Activated T-helper 2 cell treated with anti-CD3 and anti-CD28 coated beads, Interferon-gamma antibody, Interleukin-2, Interleukin-4, amounts not matched to agents 10 μg/mL and 5 μg/mL and 100 μg/mL, durations not matched to agents 14 hours and 24 hours and 36 hours (primary cell): ENCODE measurements around the gene CDH12. TPM values are rescaled to one million over a fixed set of nuclear protein-coding genes. Genes with fewer than 3 reads are reported as not detected.
"Not testable (repeated sequence)": the region's sequence is repeated elsewhere in the genome, so short reads cannot be mapped to it uniquely, and the experiment has no call there.

Experiments used
- DNase-seq: peaks from one replicate; pipeline ENCODE4 v3.0.0; 2021; ENCODE audit warnings: low spot score
- H3K27ac Mint-ChIP-seq: one replicate; pipeline ENCODE4 v1.8.0; 2021; ENCODE audit warnings: mixed read lengths
- H3K27me3 Mint-ChIP-seq: one replicate; pipeline ENCODE4 v1.8.0; 2021; ENCODE audit warnings: low read depth, mixed read lengths
- H3K36me3 Mint-ChIP-seq: one replicate; pipeline ENCODE4 v1.8.0; 2021; ENCODE audit warnings: low read depth, mixed read lengths
- H3K4me1 Mint-ChIP-seq: one replicate; pipeline ENCODE4 v1.8.0; 2021; ENCODE audit warnings: low read depth, mixed read lengths
- H3K4me3 Mint-ChIP-seq: one replicate; pipeline ENCODE4 v1.8.0; 2021; ENCODE audit warnings: low read depth, mild to moderate bottlenecking, moderate library complexity, mixed read lengths
- H3K9me3 Mint-ChIP-seq: one replicate; pipeline ENCODE4 v1.8.0; 2021; ENCODE audit warnings: mixed read lengths
- intact Hi-C: fragments of 100-400 bp; cut with micrococcal nuclease; formaldehyde crosslinking; loops from one replicate; pipeline ENCODE4 v1.15.1; 2023
- total RNA-seq: library from RNA; stranded (reverse); gene quantifications from 2 replicates; pipeline ENCODE4 v1.2.3, GENCODE V29; 2022

Gene CDH12
- total RNA-seq, 1 donor from 2014 or later = not detected

GRCh38 chr5:22277006-22277405 is 576.1 kb downstream of the CDH12 start:
- intact Hi-C loops = no loop called here
- no peaks in the 10 kb centered on the region for H3K36me3 Mint-ChIP-seq
- H3K4me3 Mint-ChIP-seq = no peak overlapping the region
- no peak overlapping the region for H3K27ac Mint-ChIP-seq
- H3K4me1 Mint-ChIP-seq = no peaks in the 10 kb centered on the region
- H3K27me3 Mint-ChIP-seq = no peaks in the 10 kb centered on the region
- no peak for DNase-seq
- peaks cover 30% of the 10 kb centered on the region for H3K9me3 Mint-ChIP-seq

GRCh38 chr5:22265855-22266254 is 587.3 kb downstream of the CDH12 start:
- H3K4me1 Mint-ChIP-seq, H3K27me3 Mint-ChIP-seq, DNase-seq, H3K4me3 Mint-ChIP-seq, H3K27ac Mint-ChIP-seq, intact Hi-C loops, H3K36me3 Mint-ChIP-seq: not testable (repeated sequence)
- peaks cover 13% of the 10 kb centered on the region for H3K9me3 Mint-ChIP-seq

- peaks cover 20% of the 10 kb centered on the region for H3K9me3 Mint-ChIP-seq
- intact Hi-C loops = no loop called here
- no peak for DNase-seq
- H3K27me3 Mint-ChIP-seq = no peaks in the 10 kb centered on the region
- no peak overlapping the region for H3K27ac Mint-ChIP-seq
- H3K4me3 Mint-ChIP-seq = no peak overlapping the region
- no peaks in the 10 kb centered on the region for H3K4me1 Mint-ChIP-seq
- no peaks in the 10 kb centered on the region for H3K36me3 Mint-ChIP-seq
Observed at GRCh38 chr5:22258139-22258538, 595.0 kb downstream of the CDH12 start.

- Mint-ChIP-seq H3K4me1 (no peaks in the 10 kb centered on the region), H3K9me3 (peaks cover 38% of the 10 kb centered on the region), H3K27ac (no peak overlapping the region), H3K36me3 (no peaks in the 10 kb centered on the region), H3K4me3 (no peak overlapping the region), H3K27me3 (no peaks in the 10 kb centered on the region)
- DNase-seq = no peak
- intact Hi-C loops = no loop called here
Observed at GRCh38 chr5:22250528-22250927, 602.6 kb downstream of the CDH12 start.

GRCh38 chr5:22249209-22249729 is 603.9 kb downstream of the CDH12 start:
- Mint-ChIP-seq H3K4me3 (no peak overlapping the region), H3K4me1 (no peaks in the 10 kb centered on the region), H3K36me3 (no peaks in the 10 kb centered on the region), H3K9me3 (peaks cover 40% of the 10 kb centered on the region), H3K27me3 (no peaks in the 10 kb centered on the region), H3K27ac (no peak overlapping the region)
- no peak for DNase-seq
- intact Hi-C loops = no loop called here

- Mint-ChIP-seq H3K9me3 (peaks cover 31% of the 10 kb centered on the region), H3K36me3 (no peaks in the 10 kb centered on the region), H3K27me3 (no peaks in the 10 kb centered on the region), H3K27ac (no peak overlapping the region), H3K4me3 (no peak overlapping the region), H3K4me1 (no peaks in the 10 kb centered on the region)
- intact Hi-C loops = no loop called here
- DNase-seq = no peak
Observed at GRCh38 chr5:22245770-22246169, 607.4 kb downstream of the CDH12 start.

- H3K4me3 Mint-ChIP-seq = no peak overlapping the region
- no peak overlapping the region for H3K27ac Mint-ChIP-seq
- intact Hi-C loops = no loop called here
Observed at GRCh38 chr5:22242532-22242931, 610.6 kb downstream of the CDH12 start.

GRCh38 chr5:22238047-22238446 is 615.1 kb downstream of the CDH12 start:
- Mint-ChIP-seq H3K4me1 (no peaks in the 10 kb centered on the region), H3K27ac (no peak overlapping the region), H3K36me3 (no peaks in the 10 kb centered on the region), H3K9me3 (peaks cover 29% of the 10 kb centered on the region), H3K27me3 (no peaks in the 10 kb centered on the region), H3K4me3 (no peak overlapping the region)
- DNase-seq = no peak
- intact Hi-C loops = no loop called here

More at GRCh38 chr5:22242532-22242931, 610.6 kb downstream of the CDH12 start:
- DNase-seq = no peak
- Mint-ChIP-seq H3K9me3 (peaks cover 35% of the 10 kb centered on the region), H3K27me3 (no peaks in the 10 kb centered on the region), H3K4me1 (no peaks in the 10 kb centered on the region), H3K36me3 (no peaks in the 10 kb centered on the region)

GRCh38 chr5:22226423-22226822 is 626.7 kb downstream of the CDH12 start:
- intact Hi-C loops = no loop called here
- Mint-ChIP-seq H3K4me1 (no peaks in the 10 kb centered on the region), H3K27ac (no peak overlapping the region), H3K4me3 (no peak overlapping the region), H3K9me3 (no peaks in the 10 kb centered on the region), H3K36me3 (no peaks in the 10 kb centered on the region), H3K27me3 (no peaks in the 10 kb centered on the region)
- no peak for DNase-seq

GRCh38 chr5:22223079-22223478 is 630.1 kb downstream of the CDH12 start:
- Mint-ChIP-seq H3K4me1 (no peaks in the 10 kb centered on the region), H3K36me3 (no peaks in the 10 kb centered on the region), H3K4me3 (no peak overlapping the region), H3K9me3 (peaks cover 4% of the 10 kb centered on the region), H3K27me3 (no peaks in the 10 kb centered on the region), H3K27ac (no peak overlapping the region)
- intact Hi-C loops = no loop called here
- DNase-seq = no peak

- H3K27me3 Mint-ChIP-seq, H3K27ac Mint-ChIP-seq, H3K9me3 Mint-ChIP-seq, intact Hi-C loops, H3K36me3 Mint-ChIP-seq, H3K4me3 Mint-ChIP-seq, DNase-seq, H3K4me1 Mint-ChIP-seq: not testable (repeated sequence)
Observed at GRCh38 chr5:22213703-22214495, 639.2 kb downstream of the CDH12 start.

GRCh38 chr5:22212254-22212991 is 640.7 kb downstream of the CDH12 start:
- intact Hi-C loops, H3K4me1 Mint-ChIP-seq, H3K9me3 Mint-ChIP-seq, DNase-seq, H3K4me3 Mint-ChIP-seq, H3K27ac Mint-ChIP-seq, H3K36me3 Mint-ChIP-seq, H3K27me3 Mint-ChIP-seq: not testable (repeated sequence)

- H3K27ac Mint-ChIP-seq, H3K4me1 Mint-ChIP-seq, H3K4me3 Mint-ChIP-seq, DNase-seq, H3K9me3 Mint-ChIP-seq, H3K36me3 Mint-ChIP-seq, intact Hi-C loops, H3K27me3 Mint-ChIP-seq: not testable (repeated sequence)
Observed at GRCh38 chr5:22208463-22208862, 644.7 kb downstream of the CDH12 start.
